Fibroblast of skin of right quadriceps (primary cell): ENCODE results near the gene TRIM5.
A peak's percentile ranks its signal among the peaks of the same experiment; 100 is the strongest.
"Not testable (repeated sequence)": the region's sequence is repeated elsewhere in the genome, so short reads cannot be mapped to it uniquely, and the experiment has no call there.

Experiments used
- DNase-seq: peaks from one replicate; pipeline ENCODE4 v3.0.0-alpha.2; 2013

TRIM5 gene

DNA sequence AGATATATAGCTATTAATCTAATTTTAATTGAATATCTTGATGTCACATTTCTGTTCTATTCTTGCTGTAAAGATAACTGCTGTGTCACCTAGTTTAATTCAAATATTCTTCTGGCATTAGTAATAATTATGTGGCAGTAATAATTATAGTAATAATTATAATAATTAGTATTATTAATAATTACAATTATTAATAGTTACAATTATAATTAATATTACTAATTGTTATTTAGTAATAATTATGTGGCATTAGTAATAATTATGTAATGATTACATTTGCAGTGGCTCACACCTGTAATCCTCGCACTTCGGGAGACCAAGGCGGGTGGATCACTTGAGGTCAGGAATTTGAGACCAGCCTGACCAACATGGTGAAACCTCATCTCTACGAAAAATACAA, 1.6 kb upstream of the TRIM5 start:
- DNase-seq: no peak

- DNase-seq: peak; percentile 4
Measured at GRCh38 chr11:5684036-5684645, 733 bp downstream of the TRIM5 start.

GRCh38 chr11:5683620-5684019, 1.3 kb downstream of the TRIM5 start:
- DNase-seq: not testable (repeated sequence)

DNA sequence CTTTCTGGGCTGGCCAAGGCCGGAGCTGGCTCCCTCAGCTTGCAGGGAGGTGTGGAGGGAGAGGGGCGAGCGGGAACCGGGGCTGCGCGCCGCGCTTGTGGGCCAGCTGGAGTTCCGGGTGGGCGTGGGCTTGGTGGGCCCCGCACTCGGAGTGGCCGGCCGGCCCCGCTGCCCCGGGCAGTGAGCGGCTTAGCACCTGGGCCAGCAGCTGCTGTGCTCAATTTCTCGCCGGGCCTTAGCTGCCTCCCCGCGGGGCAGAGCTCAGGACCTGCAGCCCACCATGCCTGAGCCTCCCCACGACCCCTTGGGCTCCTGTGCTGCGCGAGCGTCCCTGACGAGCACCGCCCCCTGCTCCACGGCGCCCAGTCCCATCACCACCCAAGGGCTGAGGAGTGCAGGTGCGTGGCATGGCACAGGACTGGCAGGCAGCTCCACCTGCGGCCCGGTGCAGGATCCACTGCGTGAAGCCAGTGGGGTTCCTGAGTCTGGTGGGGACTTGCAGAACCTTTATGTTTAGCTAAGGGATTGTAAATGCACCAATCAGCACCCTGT, 1.9 kb downstream of the TRIM5 start:
- DNase-seq: not testable (repeated sequence)

DNA sequence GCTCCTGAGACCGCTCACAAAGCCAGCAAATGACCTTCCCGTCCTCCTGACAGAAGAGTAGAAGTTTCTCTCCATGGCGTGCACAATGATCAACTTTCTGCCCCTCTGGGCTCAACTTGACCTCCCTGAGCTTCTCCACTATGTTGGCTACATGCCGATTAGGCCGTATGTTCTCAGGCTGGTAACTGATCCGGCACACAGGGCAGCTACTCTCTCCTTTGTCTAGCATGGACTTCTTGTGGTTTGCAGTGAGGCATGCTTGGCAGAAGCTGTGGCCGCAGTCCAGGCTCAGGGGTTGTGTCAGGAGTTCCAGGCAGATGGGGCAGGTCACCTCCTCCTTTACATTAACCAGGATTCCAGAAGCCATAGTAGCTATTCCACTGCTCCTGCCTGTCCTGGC, 5.1 kb downstream of the TRIM5 start:
- DNase-seq: no peak

DNA sequence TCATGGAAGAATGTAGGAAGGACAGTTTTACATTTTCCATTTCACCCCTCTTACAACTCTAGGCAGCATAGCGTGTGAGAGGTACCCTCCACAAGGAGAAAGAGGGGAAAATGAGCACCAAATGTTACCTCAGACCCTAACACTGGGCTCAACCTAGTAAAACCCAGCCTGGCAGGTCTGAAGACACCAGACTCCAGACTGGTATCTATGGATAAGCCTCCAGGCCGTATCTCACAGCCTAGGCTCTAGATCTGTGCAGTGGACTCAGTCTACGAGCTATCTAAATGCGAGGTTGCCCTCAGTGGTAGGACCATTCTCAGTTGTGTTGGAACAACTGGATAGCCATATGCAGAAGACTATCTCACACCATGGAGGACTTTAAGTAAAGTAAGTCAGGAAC, 10.5 kb downstream of the TRIM5 start:
- no peak for DNase-seq

DNA sequence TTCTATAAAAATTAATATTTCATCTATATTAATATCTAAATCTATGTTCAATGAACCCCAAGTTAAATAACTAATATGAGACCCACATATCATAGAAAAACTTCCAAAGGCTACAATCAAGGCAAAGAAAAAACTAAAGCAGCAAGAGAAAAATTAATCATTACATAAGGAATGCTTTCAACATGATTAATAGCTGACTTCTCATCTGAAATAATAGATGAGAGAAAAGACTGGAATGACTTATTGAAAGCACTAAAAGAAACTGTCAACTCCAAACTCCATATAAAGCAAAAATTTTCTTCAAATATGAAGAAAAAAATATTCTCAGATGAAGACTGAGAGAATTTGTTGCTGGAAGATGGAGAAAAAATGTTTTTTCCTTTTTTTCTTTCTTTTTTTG, 13.0 kb downstream of the TRIM5 start:
- no peak for DNase-seq

- peak; percentile 7 for DNase-seq
Measured at GRCh38 chr11:5666402-5666793, 18.5 kb downstream of the TRIM5 start.

DNA sequence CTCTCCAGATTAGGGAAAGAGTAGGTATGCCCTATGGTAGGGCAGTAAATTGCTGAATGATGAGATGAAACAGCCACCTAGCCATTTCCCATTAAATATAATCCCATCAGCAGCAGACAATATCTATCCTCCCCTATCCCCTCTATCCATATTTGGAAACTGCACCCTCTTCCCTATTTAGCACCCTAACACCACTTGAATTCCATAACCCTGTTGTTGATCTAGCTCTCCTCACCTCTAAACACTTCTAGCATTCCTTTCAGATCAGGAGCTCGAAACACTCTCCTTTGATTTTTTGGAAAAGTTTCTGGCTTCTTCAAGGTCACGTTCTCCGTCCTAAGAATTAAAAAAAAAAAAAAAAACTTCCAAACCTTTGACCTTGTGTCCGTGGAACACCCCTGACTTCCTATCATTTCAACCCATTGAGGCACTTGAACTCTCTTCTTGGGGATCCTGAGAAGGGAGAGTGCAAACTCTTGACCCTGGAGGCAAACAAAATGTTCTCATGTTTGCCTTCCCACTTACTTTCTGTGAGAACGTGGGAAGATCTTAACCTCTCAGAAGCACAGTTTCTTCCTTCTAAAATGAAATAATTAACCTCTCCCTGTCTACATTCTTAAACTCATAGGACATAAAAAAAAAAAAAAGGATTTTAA, 19.0 kb downstream of the TRIM5 start:
- DNase-seq: no peak

GRCh38 chr11:5665051-5665570, 19.8 kb downstream of the TRIM5 start:
- no peak for DNase-seq

DNA sequence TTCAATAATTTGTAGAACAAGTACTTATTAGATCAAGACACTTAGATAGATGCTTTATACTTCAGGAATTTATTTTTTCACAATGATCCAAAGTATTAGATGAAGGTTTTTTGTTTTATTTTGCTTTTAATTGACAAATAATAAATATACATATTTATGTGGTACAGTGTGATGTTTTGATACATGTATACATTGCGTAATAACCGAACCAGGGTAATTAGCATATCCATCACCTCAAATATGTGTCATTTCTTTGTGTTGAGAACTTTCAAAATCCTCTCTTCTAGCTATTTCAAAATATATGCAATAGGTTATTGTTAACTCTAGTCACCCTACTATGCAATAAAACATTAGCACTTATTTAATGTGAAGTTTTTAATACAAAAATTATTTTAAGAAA, 21.4 kb downstream of the TRIM5 start:
- no peak for DNase-seq

DNA sequence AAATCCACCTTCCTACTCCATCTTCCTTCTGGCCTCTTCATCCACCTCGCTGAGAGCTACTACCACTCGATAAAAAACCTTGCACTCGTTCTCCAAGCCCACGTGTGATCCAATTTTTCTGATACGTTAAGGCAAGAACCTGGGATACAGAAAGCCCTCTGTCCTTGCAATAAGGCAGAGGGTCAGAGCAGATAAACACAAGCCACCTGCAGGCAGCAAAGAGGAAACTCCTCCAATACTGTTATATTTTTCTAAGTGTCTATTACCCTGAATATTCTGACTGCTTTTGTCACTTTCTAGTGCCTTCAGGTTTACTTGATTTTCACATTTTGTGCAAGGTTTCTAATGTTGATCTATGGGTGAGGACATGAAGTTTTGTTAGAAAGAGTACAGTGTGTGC, 26.6 kb downstream of the TRIM5 start:
- DNase-seq: no peak

GRCh38 chr11:5656956-5657355, 27.9 kb downstream of the TRIM5 start:
- not testable (repeated sequence) for DNase-seq

GRCh38 chr11:5655474-5655873, 29.4 kb downstream of the TRIM5 start:
- no peak for DNase-seq

DNA sequence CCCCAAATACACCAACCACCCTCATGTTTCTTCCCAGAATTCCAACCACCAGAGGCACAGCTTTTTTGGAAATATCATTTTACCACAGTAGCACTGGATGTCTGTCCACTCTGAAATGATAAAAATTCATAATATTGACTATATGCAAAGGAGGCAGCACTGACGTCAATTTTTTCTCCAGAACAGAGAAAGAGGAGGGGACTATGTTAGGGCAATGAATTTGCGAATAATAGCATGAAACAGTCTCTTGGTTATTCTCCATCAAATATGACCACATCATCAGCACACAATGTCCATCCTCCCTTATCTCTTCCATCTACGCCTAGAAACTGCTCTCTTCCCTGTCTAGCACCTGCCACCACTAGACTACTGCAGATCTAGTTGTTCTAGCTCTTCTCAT, 38.7 kb downstream of the TRIM5 start:
- DNase-seq: no peak

DNA sequence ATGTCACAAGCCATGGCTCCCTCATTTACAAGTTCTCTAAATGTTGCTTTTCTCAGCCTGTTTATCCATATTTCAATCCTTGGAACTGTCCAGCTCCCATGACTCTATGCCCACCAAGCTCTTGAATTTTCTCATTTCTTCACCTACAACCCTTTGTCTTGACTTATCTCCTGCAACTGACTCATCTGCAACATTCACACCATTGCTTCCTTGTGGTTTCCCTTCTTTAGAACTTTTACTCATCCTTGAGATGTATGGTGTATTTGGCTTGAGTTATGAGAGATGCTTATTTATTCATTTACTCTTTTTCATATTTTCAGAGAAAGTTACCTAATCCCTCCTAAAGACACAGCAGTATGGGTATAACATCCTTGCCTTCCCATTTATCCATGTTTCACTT, 41.3 kb downstream of the TRIM5 start:
- DNase-seq: no peak

DNA sequence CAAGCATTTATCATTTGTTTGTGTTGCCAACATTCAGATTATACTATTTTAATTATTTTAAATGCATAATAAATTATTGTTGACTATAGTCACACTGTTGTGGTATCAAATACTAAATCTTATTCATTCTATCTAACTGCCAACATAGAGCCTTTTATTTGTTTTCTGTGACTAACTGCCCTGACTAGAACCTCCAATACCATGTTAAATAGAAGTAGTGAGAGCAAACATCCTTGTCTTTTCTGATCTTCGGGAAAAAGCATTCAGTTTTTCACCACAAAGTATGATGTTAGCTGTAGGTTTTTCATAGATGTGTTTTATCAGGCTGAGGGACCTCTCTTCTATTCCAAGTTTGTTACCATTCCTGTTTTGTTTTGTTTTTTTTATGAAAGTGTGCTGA, 44.9 kb downstream of the TRIM5 start:
- no peak for DNase-seq

DNA sequence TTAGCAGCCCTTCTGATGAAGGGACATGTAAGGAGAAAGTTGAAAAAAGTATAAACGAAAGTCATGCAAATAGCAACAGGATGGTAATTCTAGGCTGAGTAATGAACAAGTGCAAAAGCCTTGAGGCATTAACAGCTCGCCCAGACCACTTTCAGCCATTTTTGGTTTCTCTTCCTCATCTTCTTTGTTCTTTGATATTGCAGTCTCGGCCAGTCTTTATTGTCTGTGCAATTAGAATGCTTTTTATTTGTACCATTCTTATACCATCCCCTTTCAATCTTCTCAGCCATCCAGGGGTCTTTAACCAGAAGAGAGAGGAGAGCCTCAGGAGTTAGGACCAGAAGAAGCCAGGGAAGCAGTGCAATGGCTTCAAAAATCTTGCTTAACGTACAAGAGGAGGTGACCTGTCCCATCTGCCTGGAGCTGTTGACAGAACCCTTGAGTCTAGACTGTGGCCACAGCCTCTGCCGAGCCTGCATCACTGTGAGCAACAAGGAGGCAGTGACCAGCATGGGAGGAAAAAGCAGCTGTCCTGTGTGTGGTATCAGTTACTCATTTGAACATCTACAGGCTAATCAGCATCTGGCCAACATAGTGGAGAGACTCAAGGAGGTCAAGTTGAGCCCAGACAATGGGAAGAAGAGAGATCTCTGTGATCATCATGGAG, 52.8 kb downstream of the TRIM5 start:
- no peak for DNase-seq

- no peak for DNase-seq
Measured at GRCh38 chr11:5631417-5631816, 53.5 kb downstream of the TRIM5 start.

DNA sequence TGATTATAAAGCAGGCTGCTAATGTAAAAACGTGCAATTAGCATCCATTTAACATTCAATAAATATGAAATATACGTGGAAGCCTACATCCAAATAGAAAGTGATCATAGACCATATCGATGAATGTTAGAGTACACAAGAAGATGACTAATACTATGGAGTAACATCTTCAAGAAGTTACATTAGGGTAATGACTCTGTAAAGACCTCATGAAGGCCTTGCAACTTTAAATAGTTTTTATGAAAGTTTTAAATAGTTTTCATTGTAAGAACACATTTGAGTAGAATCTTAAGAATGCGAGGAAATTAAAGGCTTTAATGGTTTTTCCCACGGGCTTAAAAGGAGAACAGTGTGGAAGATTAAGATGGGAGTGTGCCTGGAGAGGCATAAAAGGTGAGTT, 58.7 kb downstream of the TRIM5 start:
- DNase-seq: peak; percentile 68

GRCh38 chr11:5625281-5625680, 59.6 kb downstream of the TRIM5 start:
- DNase-seq: no peak

DNA sequence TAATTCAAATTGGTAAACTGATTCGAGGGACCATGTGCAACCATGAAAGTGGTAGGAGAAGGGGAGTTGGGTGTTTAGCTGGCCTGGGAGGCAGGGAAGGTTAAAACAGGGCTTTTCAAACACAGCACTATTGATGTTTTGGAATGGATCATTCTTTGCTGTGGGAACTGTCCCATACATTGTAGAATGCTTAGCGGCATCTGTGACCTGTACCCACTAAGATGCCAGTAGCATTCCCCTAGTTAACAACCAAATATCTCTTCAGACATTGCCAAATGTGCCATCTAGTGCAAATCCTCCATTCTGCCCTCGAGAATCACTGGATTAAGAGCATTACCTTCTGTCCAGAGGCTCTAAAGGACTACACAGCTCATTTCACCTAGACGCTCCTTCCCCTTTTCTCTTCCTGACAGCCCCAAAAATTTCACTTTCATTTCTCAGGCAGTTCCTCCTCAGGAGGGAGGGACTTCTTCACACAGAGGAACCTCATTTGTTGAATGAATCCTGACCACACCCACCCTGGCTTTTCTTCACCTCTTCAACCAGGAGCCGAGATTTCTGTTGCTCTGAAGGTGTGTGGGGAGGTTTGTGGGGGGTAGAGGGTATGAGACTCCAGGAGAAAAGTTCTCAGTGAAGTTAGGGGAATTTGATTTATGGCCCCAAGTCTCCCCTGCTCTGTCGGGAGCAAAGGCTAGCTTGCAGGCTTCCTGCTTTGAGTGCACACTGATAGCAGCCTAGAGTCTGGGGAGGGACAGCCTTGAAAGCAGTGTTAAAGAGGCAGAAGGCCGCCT, 60.2 kb downstream of the TRIM5 start, which contains the start of gene TRIM34:
TSS of gene TRIM34 (plus strand) at position 513 of the 791 bp plus-strand sequence. CDS start 7,331 bp downstream, outside the sequence.
- peak; percentile 58 for DNase-seq

DNA sequence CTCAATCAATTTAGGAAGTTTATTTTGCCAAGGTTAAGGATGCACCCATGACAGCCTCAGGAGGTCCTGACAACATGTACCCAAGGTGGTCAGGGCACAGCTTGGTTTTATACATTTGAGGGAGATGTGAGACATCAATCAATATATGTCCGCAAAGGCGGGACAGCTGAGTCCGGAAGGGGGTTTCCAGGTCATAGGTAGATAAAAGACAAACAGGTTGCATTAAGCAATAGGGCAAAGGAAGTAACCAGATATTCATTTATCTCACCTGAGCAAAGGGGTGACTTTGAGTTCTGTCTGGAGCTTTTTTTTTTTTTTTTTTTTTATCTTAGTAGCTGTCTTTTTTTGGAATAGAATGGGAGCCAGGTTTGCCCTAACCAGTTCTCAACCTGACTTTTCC, 62.1 kb downstream of the TRIM5 start:
- no peak for DNase-seq
